ENCODE data around the gene DGKE.

DGKE gene

DNA sequence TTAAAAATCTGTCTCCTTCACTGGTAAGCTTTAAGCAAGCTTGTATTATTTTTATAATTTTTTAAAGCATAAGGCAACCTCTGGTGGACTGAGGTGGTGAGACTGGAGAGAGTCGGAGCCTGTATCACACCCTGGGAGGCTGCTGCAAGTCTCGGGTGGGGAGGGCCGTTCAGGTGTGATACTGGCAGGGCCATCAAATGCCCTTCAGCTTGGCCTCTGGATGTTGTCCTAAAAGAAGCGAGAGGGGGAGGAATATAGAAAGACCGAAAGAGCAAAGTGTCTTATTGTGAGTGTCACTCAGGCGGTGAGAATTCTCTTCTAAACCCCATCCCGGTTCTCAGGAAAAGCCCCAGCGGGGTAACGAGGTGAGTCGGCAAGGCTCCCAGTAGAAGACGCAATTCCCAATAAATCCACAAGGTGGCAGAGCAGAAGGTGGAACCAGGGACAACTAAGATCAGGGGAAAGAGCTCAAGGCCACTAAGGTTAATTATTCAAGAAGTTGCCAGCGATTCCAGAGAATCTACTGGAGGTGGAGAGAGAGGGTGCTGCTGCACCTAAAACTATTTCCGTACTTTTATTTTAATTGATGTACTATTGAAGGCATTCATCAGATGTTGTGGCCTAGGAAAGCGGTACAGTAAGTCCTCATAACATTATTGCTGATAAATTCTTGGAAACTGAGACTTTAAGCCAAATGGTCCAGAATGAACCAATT lies 14.4 kb upstream of the DGKE start:
- in situ Hi-C loops (cut with HindIII; ENCODE audit: low sequenced_read_pairs): no loop called here
- TF ChIP-seq, protein P1, sequence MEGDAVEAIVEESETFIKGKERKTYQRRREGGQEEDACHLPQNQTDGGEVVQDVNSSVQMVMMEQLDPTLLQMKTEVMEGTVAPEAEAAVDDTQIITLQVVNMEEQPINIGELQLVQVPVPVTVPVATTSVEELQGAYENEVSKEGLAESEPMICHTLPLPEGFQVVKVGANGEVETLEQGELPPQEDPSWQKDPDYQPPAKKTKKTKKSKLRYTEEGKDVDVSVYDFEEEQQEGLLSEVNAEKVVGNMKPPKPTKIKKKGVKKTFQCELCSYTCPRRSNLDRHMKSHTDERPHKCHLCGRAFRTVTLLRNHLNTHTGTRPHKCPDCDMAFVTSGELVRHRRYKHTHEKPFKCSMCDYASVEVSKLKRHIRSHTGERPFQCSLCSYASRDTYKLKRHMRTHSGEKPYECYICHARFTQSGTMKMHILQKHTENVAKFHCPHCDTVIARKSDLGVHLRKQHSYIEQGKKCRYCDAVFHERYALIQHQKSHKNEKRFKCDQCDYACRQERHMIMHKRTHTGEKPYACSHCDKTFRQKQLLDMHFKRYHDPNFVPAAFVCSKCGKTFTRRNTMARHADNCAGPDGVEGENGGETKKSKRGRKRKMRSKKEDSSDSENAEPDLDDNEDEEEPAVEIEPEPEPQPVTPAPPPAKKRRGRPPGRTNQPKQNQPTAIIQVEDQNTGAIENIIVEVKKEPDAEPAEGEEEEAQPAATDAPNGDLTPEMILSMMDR (IDR thresholded peaks at IDR 0.05; ENCODE audit: low read depth, low read length, missing control alignments): peak; percentile 77
- DNase-seq (ENCODE audit: low read depth): peak; percentile 26

DNA sequence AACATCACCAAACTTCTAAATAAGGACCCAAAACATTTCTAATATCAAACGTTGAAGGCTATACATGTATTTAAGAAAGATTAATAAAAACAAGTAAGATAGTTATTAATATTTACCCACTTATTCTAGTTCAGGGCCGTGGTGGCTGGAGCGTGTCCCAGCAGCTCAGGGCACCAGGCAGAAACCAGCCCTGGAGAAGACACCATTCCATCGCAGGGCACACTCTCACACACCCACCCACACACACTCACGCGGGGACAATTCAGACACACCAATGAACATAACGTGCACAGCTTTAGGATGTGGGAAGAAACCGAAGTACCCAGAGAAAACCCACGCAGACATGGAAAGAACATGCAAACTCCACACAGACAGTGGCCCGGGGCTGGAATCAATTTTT lies 13.7 kb upstream of the DGKE start:
- in situ Hi-C loops (cut with HindIII; ENCODE audit: low sequenced_read_pairs): no loop called here

More for the DNA sequence above, 14.4 kb upstream of the DGKE start:
- no peak overlapping the region for H3K4me3 ChIP-seq (ENCODE audit: low read depth, low read length)

DNA sequence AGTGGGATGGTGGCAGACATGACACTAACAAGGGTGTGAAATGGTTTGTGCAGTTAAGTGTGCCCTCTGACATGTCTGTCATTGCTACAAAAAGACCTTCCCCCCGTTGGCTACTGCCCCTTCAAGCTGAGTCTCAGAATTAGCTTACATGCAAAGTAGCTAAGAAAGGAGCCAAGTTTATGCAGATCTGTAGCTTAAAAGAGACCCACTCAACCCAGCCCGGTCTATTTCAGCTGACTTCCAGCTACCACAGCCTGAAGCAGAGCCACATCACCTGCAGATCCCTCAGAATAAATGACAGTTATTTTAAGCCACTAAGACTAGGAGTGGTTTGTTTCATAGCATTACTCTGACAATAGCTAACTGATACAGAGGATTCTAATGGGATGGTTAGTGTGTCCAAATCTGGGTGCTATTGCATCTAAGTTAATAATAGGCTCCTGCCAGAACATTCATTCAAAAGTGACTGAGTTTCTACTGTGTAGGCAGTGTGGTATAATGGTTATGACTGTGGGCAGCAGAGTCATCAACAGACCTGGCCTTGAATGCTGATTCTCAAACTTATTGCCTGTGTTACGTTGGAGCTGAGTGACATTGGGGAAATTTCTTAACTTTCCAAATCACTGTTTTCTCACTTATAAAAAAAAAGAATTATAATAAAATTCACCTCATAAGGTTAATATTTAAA lies 12.0 kb upstream of the DGKE start:
- TF ChIP-seq, protein P1 (IDR thresholded peaks at IDR 0.05; ENCODE audit: low read depth, low read length, missing control alignments): no peak
- DNase-seq (ENCODE audit: low read depth): no peak
- in situ Hi-C loops (cut with HindIII; ENCODE audit: low sequenced_read_pairs): no loop called here
- no peak overlapping the region for H3K4me3 ChIP-seq (ENCODE audit: low read depth, low read length)

More for the DNA sequence above, 13.7 kb upstream of the DGKE start:
- TF ChIP-seq, protein P1 (IDR thresholded peaks at IDR 0.05; ENCODE audit: low read depth, low read length, missing control alignments): no peak
- no peak for DNase-seq (ENCODE audit: low read depth)
- no peak overlapping the region for H3K4me3 ChIP-seq (ENCODE audit: low read depth, low read length)

DNA sequence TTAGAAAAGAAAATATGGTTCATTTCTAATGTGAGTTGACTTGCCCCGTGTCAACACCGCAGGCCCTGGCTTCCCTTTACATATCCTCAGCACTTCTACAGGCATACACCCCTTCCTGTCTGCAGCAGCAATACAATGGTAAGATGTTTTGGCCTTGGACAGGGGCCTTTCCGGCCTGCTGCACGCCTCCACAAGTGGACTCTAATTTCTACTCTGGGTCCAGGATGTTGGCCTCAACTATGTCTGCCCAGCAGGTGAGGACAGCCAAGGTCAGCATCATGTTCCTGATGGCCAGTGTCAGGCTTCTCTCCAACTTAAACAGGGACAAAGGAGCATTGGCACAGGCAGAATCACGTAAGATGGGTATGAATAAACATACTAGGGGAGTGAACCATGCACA lies 11.2 kb upstream of the DGKE start:
- no peak overlapping the region for H3K4me3 ChIP-seq (ENCODE audit: low read depth, low read length)
- in situ Hi-C loops (cut with HindIII; ENCODE audit: low sequenced_read_pairs): no loop called here
- DNase-seq (ENCODE audit: low read depth): no peak
- TF ChIP-seq, protein P1 (IDR thresholded peaks at IDR 0.05; ENCODE audit: low read depth, low read length, missing control alignments): no peak

DNA sequence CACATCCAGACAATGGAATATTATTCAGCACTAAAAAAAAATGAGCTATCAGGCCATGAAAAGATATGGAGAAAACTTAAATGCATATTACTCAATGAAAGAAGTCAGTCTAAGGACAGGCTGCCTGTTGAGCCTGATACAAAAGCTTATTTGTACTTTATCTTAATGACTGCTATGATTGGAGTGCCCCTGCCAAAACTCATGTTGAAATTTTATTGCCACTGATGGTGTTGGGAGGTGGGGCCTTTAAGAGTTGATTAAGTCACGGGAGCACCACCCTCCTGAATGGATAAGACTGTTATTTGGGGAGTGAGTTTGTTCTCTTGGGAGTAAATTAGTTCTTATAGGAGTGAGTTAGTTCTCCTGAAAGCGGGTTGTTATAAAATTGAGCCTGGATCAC lies 10.1 kb upstream of the DGKE start:
- in situ Hi-C loops (cut with HindIII; ENCODE audit: low sequenced_read_pairs): no loop called here

DNA sequence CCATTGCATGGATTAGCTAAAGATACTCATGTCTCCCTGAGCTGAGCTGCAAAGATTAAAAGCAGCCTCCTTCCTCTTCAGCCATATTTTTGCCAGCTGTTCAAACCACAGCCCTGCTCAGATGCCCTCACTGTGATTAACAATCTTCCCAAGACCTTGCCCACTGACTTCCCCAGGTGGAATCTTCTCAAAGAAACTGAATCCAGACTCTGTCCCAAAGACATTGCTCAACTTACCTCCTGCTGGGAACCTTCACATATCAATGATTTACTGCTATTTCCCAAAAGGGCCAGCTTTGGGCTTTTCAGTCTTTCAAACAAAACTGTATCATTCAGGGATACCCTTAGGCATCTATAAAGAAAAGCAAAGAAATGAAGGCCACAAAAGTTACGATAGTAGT lies 9.4 kb upstream of the DGKE start:
- in situ Hi-C loops (cut with HindIII; ENCODE audit: low sequenced_read_pairs): no loop called here
- no peak overlapping the region for H3K4me3 ChIP-seq (ENCODE audit: low read depth, low read length)
- TF ChIP-seq, protein P1 (IDR thresholded peaks at IDR 0.05; ENCODE audit: low read depth, low read length, missing control alignments): no peak
- DNase-seq (ENCODE audit: low read depth): no peak

More for the DNA sequence above, 10.1 kb upstream of the DGKE start:
- DNase-seq (ENCODE audit: low read depth): no peak
- H3K4me3 ChIP-seq (ENCODE audit: low read depth, low read length): no peak overlapping the region
- TF ChIP-seq, protein P1 (IDR thresholded peaks at IDR 0.05; ENCODE audit: low read depth, low read length, missing control alignments): no peak

Measured in astrocyte of the cerebellum (primary cell).